ENCODE measurements around the gene RNASET2. TPM values are rescaled to one million over a fixed set of nuclear protein-coding genes. Genes with fewer than 3 reads are reported as not detected.

The RNASET2 gene
- total and polyA plus RNA-seq, 10 of the 15 experiments (the other 5 are each of a cell fraction or from before 2014, with no cell fraction given) = 5.5 to 225 (median 50.2) TPM

DNA sequence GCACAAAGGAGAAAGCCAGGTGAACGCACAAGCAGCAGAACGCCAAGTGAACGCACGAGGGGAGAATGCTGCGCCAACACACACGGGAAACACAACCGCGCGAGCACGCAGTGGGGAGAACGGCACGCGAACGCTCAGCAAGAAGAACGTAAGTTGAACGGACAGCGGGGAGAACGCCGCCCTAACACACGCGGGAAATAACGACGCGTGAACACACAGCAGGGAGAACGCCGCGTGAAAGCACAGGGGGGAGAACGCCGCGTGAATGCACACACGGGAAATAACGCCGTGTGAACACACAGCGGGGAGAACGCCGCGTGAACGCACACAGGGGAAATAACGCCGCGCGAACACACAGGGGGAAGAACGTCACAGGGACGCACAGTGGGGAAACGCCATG is 54.7 kb downstream of the RNASET2 start:
- DNase-seq (ENCODE audit: low read depth, low spot score) (no peak), FAIRE-seq (no peak), ATAC-seq (no peak)
- Histone ChIP-seq H3K9ac (ENCODE audit: control insufficient read depth, insufficient read depth, low read length) (no peak overlapping the region), H4K20me1 (ENCODE audit: control insufficient read depth, insufficient read depth) (no peaks in the 10 kb centered on the region), H3K27me3 (replicated peaks in 1 of 2; ENCODE audit: control insufficient read depth in 2 of 2, insufficient read depth in 2 of 2, low read length in 1 of 2) (no peaks in the 10 kb centered on the region), H3K4me2 (ENCODE audit: control insufficient read depth, insufficient read depth) (no peak overlapping the region), H3K36me3 (ENCODE audit: control insufficient read depth in 2 of 2, insufficient read depth in 2 of 2, low read length in 1 of 2) (no peaks in the 10 kb centered on the region; a peak in 1 of 4 replicates), H3K4me3 (no peak overlapping the region), H3K27ac (ENCODE audit: control insufficient read depth, insufficient read depth) (no peak overlapping the region), H3K79me2 (ENCODE audit: control insufficient read depth, insufficient read depth, low read length) (no peaks in the 10 kb centered on the region), H2AFZ (ENCODE audit: control insufficient read depth, low read depth, low read length) (no peak overlapping the region), H3K4me1 (ENCODE audit: control insufficient read depth, insufficient read depth, low read length) (no peaks in the 10 kb centered on the region), H3K9me3 (replicated peaks; ENCODE audit: control insufficient read depth, insufficient read depth, low read length) (no peaks in the 10 kb centered on the region; the same call in 1 of the 3 replicates)
- CTCF ChIA-PET = no interaction called here
- SMC1A ChIA-PET (ENCODE audit: uncharacterized antibody, unreplicated experiment) = no interaction called here
- in situ Hi-C loops (cut with MboI) = no loop called here
- no TSS peak for BruUV-seq (replicated peaks)
- RAD21 ChIA-PET (ENCODE audit: unreplicated experiment) = no interaction called here
- POLR2A ChIA-PET = no interaction called here
- intact Hi-C loops (cut with micrococcal nuclease; ENCODE audit: unreplicated experiment) = no loop called here
- TF ChIP-seq TCF3 (IDR thresholded peaks at IDR 0.05; ENCODE audit: borderline replicate concordance, insufficient read depth, low read depth, low read length) (peak; percentile 52; the same call in 1 of the 2 replicates), SREBF2 (IDR thresholded peaks at IDR 0.05; ENCODE audit: low read length) (no peak)
- 97% methylated on average over 27 of the region's 45 CpGs for WGBS (ENCODE audit: insufficient coverage, insufficient replicate concordance, low lambda C conversion rate, missing lambda C conversion rate)

DNA sequence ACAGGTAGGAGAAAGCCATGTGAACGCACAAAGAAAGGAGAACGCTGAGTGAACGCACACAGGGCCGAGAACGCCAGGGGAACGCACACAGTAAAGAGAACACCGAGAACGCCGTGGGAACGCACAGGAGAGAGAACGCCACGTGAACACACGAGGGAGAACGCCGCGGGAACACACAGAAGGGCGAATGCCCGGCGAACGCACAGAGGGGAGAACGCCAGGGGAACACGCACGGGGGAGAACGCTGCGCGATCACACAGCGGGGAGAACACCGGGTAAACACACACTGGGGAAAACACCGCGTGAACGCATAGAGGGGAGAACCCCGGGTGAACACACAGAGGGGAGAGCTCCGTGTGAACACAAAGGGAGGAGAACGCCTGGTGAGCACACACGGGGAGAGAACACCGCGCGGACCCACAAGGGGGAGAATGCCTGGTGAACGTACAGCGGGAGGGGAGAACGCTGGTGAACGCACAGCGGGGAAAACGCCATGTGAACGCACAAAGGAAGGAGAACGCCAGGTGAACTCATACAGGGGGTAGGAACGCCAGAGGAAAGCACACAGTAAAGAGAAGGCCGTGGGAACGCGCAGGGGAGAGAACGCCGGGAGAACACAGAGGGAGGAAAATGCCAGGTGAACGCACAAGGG is 55.3 kb downstream of the RNASET2 start:
- ChIA-PET POLR2A (no interaction called here), CTCF (no interaction called here), RAD21 (ENCODE audit: unreplicated experiment) (no interaction called here), SMC1A (ENCODE audit: uncharacterized antibody, unreplicated experiment) (no interaction called here)
- WGBS (ENCODE audit: insufficient coverage, insufficient replicate concordance, low lambda C conversion rate, missing lambda C conversion rate) = 94% methylated on average over 48 of the region's 53 CpGs
- Histone ChIP-seq H3K9me3 (replicated peaks; ENCODE audit: control insufficient read depth, insufficient read depth, low read length) (no peaks in the 10 kb centered on the region; the same call in 1 of the 3 replicates), H3K4me3 (no peak overlapping the region), H3K36me3 (ENCODE audit: control insufficient read depth in 2 of 2, insufficient read depth in 2 of 2, low read length in 1 of 2) (no peaks in the 10 kb centered on the region; a peak in 1 of 4 replicates), H3K9ac (ENCODE audit: control insufficient read depth, insufficient read depth, low read length) (no peak overlapping the region), H2AFZ (ENCODE audit: control insufficient read depth, low read depth, low read length) (no peak overlapping the region), H4K20me1 (ENCODE audit: control insufficient read depth, insufficient read depth) (no peaks in the 10 kb centered on the region), H3K27me3 (replicated peaks in 1 of 2; ENCODE audit: control insufficient read depth in 2 of 2, insufficient read depth in 2 of 2, low read length in 1 of 2) (no peaks in the 10 kb centered on the region), H3K4me2 (ENCODE audit: control insufficient read depth, insufficient read depth) (no peak overlapping the region), H3K79me2 (ENCODE audit: control insufficient read depth, insufficient read depth, low read length) (no peaks in the 10 kb centered on the region), H3K27ac (ENCODE audit: control insufficient read depth, insufficient read depth) (no peak overlapping the region), H3K4me1 (ENCODE audit: control insufficient read depth, insufficient read depth, low read length) (no peaks in the 10 kb centered on the region)
- FAIRE-seq (no peak), DNase-seq (ENCODE audit: low read depth, low spot score) (no peak), ATAC-seq (no peak)
- intact Hi-C loops (cut with micrococcal nuclease; ENCODE audit: unreplicated experiment) (no loop called here), in situ Hi-C loops (cut with MboI) (no loop called here)
- TF ChIP-seq, protein P1, sequence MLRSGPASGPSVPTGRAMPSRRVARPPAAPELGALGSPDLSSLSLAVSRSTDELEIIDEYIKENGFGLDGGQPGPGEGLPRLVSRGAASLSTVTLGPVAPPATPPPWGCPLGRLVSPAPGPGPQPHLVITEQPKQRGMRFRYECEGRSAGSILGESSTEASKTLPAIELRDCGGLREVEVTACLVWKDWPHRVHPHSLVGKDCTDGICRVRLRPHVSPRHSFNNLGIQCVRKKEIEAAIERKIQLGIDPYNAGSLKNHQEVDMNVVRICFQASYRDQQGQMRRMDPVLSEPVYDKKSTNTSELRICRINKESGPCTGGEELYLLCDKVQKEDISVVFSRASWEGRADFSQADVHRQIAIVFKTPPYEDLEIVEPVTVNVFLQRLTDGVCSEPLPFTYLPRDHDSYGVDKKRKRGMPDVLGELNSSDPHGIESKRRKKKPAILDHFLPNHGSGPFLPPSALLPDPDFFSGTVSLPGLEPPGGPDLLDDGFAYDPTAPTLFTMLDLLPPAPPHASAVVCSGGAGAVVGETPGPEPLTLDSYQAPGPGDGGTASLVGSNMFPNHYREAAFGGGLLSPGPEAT (IDR thresholded peaks at IDR 0.05; ENCODE audit: low read depth) = no peak
- TF ChIP-seq CHD4 (IDR thresholded peaks at IDR 0.05) (no peak), TCF3 (IDR thresholded peaks at IDR 0.05; ENCODE audit: borderline replicate concordance, insufficient read depth, low read depth, low read length) (0 out of 2 replicates have a peak, but pooled peaks have one; percentile 42), ZNF207 (IDR thresholded peaks at IDR 0.05; ENCODE audit: borderline replicate concordance) (no peak)
- TF ChIP-seq, protein P2, sequence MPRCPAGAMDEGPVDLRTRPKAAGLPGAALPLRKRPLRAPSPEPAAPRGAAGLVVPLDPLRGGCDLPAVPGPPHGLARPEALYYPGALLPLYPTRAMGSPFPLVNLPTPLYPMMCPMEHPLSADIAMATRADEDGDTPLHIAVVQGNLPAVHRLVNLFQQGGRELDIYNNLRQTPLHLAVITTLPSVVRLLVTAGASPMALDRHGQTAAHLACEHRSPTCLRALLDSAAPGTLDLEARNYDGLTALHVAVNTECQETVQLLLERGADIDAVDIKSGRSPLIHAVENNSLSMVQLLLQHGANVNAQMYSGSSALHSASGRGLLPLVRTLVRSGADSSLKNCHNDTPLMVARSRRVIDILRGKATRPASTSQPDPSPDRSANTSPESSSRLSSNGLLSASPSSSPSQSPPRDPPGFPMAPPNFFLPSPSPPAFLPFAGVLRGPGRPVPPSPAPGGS (IDR thresholded peaks at IDR 0.05; ENCODE audit: borderline replicate concordance, insufficient read depth, low read depth, low read length, poor library complexity, severe bottlenecking) = peak; percentile 58
- no TSS peak for BruUV-seq (replicated peaks)

Data from GM12878 (cell line).